SU-DHL-6 (cell line): ENCODE results near the gene ZDHHC3.

ENCODE experiments used
- EZH2phosphoT487 ChIP-seq: fragments of 200-600 bp; sonication (generic), shearing (Covaris generic); conservative IDR thresholded peaks from 2 replicates; pipeline ENCODE4 v1.6.1; 2018; ENCODE audit warnings: mild to moderate bottlenecking, antibody characterized with exemption, low read length, moderate library complexity, mixed read lengths
- TF ChIP-seq, protein P1 (sequence below): fragments of 200-600 bp; sonication (generic); IDR thresholded peaks from one replicate; pipeline ENCODE4 v1.5.1; 2017; ENCODE audit warnings: antibody characterized with exemption, mild to moderate bottlenecking, low read length, moderate library complexity; ENCODE audit not compliant: insufficient read depth, poor library complexity, severe bottlenecking

DNA sequence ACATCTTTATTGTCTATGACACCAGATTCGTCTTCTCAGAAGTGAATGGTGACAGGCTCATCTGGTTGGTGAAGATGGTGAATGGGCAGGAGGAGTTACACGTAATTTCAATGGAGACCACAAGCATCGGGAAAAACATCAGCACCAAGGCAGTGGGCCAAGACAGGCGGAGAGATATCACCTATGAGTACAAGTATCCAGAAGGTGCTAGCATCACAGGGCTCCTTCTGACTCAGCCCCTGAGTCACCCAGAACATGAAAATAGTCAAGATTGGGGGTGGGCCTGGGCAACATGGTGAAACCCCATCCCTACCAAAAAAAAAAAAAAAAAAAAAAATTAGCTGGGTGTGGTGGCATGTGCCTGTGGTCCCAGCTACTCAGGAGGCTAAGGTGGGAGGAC lies 69.0 kb downstream of the ZDHHC3 start:
- TF ChIP-seq, protein P1, sequence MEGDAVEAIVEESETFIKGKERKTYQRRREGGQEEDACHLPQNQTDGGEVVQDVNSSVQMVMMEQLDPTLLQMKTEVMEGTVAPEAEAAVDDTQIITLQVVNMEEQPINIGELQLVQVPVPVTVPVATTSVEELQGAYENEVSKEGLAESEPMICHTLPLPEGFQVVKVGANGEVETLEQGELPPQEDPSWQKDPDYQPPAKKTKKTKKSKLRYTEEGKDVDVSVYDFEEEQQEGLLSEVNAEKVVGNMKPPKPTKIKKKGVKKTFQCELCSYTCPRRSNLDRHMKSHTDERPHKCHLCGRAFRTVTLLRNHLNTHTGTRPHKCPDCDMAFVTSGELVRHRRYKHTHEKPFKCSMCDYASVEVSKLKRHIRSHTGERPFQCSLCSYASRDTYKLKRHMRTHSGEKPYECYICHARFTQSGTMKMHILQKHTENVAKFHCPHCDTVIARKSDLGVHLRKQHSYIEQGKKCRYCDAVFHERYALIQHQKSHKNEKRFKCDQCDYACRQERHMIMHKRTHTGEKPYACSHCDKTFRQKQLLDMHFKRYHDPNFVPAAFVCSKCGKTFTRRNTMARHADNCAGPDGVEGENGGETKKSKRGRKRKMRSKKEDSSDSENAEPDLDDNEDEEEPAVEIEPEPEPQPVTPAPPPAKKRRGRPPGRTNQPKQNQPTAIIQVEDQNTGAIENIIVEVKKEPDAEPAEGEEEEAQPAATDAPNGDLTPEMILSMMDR: no peak
- no peak for TF ChIP-seq EZH2phosphoT487
